ENCODE data around the gene YEATS2. TPM values are rescaled to one million over a fixed set of nuclear protein-coding genes. Genes with fewer than 3 reads are reported as not detected.
"Not testable (repeated sequence)": the region's sequence is repeated elsewhere in the genome, so short reads cannot be mapped to it uniquely, and the experiment has no call there.

YEATS2 gene
- total and polyA plus RNA-seq, 3 experiments from 2014 or later = 5.7 to 31.6 (median 30.5) TPM

DNA sequence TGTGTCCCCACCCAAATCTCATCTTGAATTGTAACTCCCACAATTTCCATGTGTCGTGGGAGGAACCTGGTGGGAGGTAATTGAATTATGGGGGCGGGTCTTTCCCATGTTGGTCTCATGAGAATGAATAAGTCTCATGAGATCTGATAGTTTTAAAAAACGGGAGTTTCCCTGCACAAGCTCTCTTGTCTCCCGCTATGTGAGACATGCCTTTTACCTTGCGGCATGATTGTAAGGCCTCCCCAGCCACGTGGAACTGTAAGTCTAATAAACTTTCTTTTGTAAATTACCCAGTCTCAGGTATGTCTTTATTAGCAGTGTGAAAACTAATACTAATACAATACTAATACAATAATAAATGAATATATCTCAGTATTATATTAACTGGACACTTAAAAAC, 9.9 kb upstream of the YEATS2 start:
- Mint-ChIP-seq H3K27me3 (no peaks in the 10 kb centered on the region), H3K27ac (no peak overlapping the region), H3K9me3 (no peaks in the 10 kb centered on the region), H3K4me3 (no peak overlapping the region), H3K36me3 (peaks cover 0 to 4% (median under 1%) of the 10 kb centered on the region in 3 donors), H3K4me1 (no peaks in the 10 kb centered on the region)
- no peak overlapping the region for H3K4me3 ChIP-seq (ENCODE audit: low read length)
- no peak overlapping the region for H3K27ac ChIP-seq (ENCODE audit: low read depth, low read length)
- CTCF ChIA-PET = interaction anchor here (1.5 kb wide), 1 partner anchor 79 kb away, joined by 4 read pairs; no protein-coding TSS in a partner anchor
- POLR2A ChIA-PET = no interaction called here
- H3K27me3 ChIP-seq (ENCODE audit: insufficient read depth, low read length, poor library complexity, severe bottlenecking) = no peaks in the 10 kb centered on the region
- no peak for DNase-seq
- no peaks in the 10 kb centered on the region for H3K9me3 ChIP-seq (ENCODE audit: low read length)
- H3K4me1 ChIP-seq (ENCODE audit: insufficient read depth, low read length) = no peaks in the 10 kb centered on the region
- H3K36me3 ChIP-seq (ENCODE audit: insufficient read depth, low read length) = no peaks in the 10 kb centered on the region

DNA sequence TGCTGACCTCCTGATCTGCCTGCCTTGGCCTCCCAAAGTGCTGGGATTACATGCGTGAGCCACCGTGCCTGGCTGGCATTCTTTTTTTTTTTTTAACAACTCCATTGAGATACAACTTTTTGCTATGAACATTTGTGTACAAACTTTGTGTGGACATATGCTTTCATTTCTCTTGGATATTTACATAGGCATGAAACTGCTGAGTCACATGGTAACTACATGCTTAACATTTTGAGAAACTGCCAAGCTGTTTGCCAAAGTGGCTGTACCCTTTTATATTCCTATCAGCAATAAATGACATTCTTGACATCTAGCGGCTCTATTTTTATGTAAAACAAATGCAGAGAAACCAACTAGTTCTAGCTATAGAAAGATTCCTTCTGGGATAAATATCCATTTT, 8.7 kb upstream of the YEATS2 start:
- ChIA-PET CTCF (no interaction called here), POLR2A (interaction anchor here (0.7 kb wide), 1 partner anchor 548 kb away, joined by 3 read pairs; no protein-coding TSS in a partner anchor)
- Mint-ChIP-seq H3K4me3 (no peak overlapping the region), H3K4me1 (no peaks in the 10 kb centered on the region), H3K27me3 (no peaks in the 10 kb centered on the region), H3K36me3 (peaks cover 0 to 4% (median 0%) of the 10 kb centered on the region in 3 donors), H3K9me3 (no peaks in the 10 kb centered on the region), H3K27ac (no peak overlapping the region)
- Histone ChIP-seq H3K27me3 (ENCODE audit: insufficient read depth, low read length, poor library complexity, severe bottlenecking) (no peaks in the 10 kb centered on the region), H3K36me3 (ENCODE audit: insufficient read depth, low read length) (no peaks in the 10 kb centered on the region), H3K4me1 (ENCODE audit: insufficient read depth, low read length) (no peaks in the 10 kb centered on the region), H3K4me3 (ENCODE audit: low read length) (no peak overlapping the region), H3K27ac (ENCODE audit: low read depth, low read length) (no peak overlapping the region), H3K9me3 (ENCODE audit: low read length) (no peaks in the 10 kb centered on the region)
- no peak for DNase-seq

DNA sequence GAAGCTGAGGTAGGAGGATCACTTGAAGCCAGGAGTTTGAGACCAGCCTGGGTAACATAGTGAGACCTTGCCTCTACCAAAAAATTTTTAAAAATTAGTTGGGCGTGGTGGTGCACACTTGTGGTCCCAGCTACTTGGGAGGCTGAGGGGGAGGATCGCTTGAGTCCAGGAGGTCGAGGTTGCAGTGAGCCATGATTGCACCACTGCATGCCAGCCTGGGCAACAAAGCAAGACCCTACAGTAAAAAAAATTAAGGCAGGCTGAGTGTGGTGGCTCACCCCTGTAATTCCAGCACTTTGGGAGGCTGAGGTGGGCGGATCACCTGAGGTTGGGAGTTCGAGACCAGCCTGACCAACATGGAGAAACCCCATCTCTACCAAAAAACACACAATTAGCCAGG, 8.0 kb upstream of the YEATS2 start:
- CTCF ChIA-PET; DNase-seq; H3K36me3 Mint-ChIP-seq; H3K9me3 Mint-ChIP-seq; H3K27ac Mint-ChIP-seq; H3K4me3 ChIP-seq (ENCODE audit: low read length); H3K9me3 ChIP-seq (ENCODE audit: low read length); POLR2A ChIA-PET; H3K27me3 Mint-ChIP-seq; H3K4me1 Mint-ChIP-seq; H3K4me1 ChIP-seq (ENCODE audit: insufficient read depth, low read length); H3K36me3 ChIP-seq (ENCODE audit: insufficient read depth, low read length); H3K27me3 ChIP-seq (ENCODE audit: insufficient read depth, low read length, poor library complexity, severe bottlenecking); H3K4me3 Mint-ChIP-seq; H3K27ac ChIP-seq (ENCODE audit: low read depth, low read length): not testable (repeated sequence)

DNA sequence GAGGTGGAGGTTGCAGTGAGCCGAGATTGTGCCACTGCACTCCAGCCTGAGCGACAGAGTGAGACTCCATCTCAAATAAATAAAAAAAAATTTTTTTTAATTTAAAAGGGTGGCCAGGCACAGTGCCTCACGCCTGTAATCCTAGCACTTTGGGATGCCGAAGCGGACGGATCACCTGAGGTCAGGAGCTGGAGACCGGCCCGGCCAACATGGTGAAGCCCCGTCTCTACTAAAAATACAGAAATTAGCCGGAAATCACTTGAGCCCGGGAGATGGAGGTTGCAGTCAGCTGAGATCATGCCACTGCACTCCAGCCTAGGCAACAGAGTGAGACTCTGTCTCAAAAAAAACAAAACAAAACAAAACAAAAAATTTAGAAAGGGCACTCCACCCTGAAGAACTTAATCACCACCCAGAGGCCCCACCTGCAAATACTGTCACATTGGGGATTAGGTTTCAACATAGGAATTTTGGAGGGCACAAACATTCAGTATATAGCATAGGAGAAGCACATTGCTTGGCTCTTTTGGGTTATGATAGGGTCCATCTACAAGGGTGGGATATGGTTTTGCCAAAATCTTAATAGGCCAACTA, 7.1 kb upstream of the YEATS2 start:
- no peak overlapping the region for H3K4me3 ChIP-seq (ENCODE audit: low read length)
- Mint-ChIP-seq H3K4me3 (no peak overlapping the region), H3K9me3 (no peaks in the 10 kb centered on the region), H3K36me3 (peaks cover 0 to 4% (median 0%) of the 10 kb centered on the region in 3 donors), H3K4me1 (no peaks in the 10 kb centered on the region), H3K27ac (no peak overlapping the region), H3K27me3 (peaks cover 0 to 3% of the 10 kb centered on the region in 2 donors)
- POLR2A ChIA-PET = no interaction called here
- no peak overlapping the region for H3K27ac ChIP-seq (ENCODE audit: low read depth, low read length)
- no peaks in the 10 kb centered on the region for H3K4me1 ChIP-seq (ENCODE audit: insufficient read depth, low read length)
- H3K36me3 ChIP-seq (ENCODE audit: insufficient read depth, low read length) = no peaks in the 10 kb centered on the region
- CTCF ChIA-PET = no interaction called here
- no peaks in the 10 kb centered on the region for H3K9me3 ChIP-seq (ENCODE audit: low read length)
- no peak for DNase-seq
- no peaks in the 10 kb centered on the region for H3K27me3 ChIP-seq (ENCODE audit: insufficient read depth, low read length, poor library complexity, severe bottlenecking)

DNA sequence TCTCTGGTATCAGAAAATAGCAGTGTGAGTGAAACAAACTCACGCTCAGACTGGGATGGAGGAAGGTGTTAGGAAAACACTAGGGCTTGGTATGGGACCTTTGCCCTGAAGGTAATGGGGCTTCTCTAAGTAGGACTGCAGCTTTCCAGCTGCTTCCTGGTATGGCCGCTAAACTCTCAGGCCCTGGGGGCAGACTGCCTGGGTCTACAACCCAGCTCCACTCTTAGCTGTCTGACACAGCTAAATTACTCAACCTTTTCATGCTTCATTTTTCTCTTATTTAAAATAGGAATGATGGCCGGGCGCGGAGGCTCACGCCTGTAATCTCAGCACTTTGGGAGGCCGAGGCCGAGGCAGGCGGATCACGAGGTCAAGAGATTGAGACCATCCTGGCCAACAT, 5.2 kb upstream of the YEATS2 start:
- no peaks in the 10 kb centered on the region for H3K9me3 Mint-ChIP-seq
- H3K27me3 Mint-ChIP-seq = peaks cover 0 to 3% of the 10 kb centered on the region in 2 donors
- Histone ChIP-seq H3K4me1 (ENCODE audit: insufficient read depth, low read length) (no peaks in the 10 kb centered on the region), H3K9me3 (ENCODE audit: low read length) (no peaks in the 10 kb centered on the region), H3K27ac (ENCODE audit: low read depth, low read length) (no peak overlapping the region), H3K27me3 (ENCODE audit: insufficient read depth, low read length, poor library complexity, severe bottlenecking) (no peaks in the 10 kb centered on the region), H3K4me3 (ENCODE audit: low read length) (no peak overlapping the region), H3K36me3 (ENCODE audit: insufficient read depth, low read length) (no peaks in the 10 kb centered on the region)
- no peak overlapping the region for H3K27ac Mint-ChIP-seq
- CTCF ChIA-PET = no interaction called here
- no peak for DNase-seq
- no peak overlapping the region for H3K4me3 Mint-ChIP-seq
- POLR2A ChIA-PET = no interaction called here
- H3K4me1 Mint-ChIP-seq = peaks cover 5 to 6% (median 6%) of the 10 kb centered on the region in 3 donors
- peaks cover 0 to 2% (median 0%) of the 10 kb centered on the region in 3 donors for H3K36me3 Mint-ChIP-seq

DNA sequence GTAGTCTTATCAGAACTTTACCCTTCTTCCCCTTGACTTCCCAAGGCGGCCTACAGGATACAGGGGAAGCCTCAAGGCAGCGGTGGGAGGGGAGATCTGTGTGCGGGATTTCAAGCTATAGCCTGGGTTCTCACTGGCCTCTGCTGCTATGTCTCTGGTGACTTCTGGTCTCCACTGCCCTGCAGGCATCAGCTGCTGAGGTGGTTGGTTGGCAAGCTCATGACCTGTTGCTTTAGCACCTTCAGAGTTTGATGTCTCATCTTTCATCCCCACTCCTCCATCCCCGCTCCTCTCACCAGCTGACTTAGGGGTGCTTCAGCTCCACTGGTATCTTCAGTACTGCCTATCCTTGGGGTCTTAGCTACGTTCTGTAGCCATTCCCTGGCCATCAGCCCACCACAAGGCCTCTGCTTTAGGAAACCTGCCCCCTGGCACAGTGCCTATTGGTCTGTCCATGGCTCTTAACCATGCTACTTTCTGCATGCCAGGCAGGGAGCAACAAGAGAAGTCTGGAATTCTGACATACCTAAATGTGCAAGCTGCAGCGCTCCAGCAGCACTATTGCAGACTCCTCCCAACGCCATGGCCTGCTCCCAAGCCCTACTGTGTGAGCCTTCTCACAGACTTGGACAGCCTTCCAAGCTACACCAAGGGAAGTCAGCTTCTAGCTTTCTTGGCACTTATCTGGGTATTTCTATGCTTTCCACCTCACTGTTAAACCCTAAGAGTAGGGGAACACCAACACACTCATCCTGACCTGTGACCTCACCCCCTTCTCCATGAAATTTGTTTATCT, 1.8 kb upstream of the YEATS2 start:
- H3K9me3 ChIP-seq (ENCODE audit: low read length) = no peaks in the 10 kb centered on the region
- H3K9me3 Mint-ChIP-seq = no peaks in the 10 kb centered on the region
- peaks cover 29 to 32% (median 31%) of the 10 kb centered on the region in 3 donors for H3K4me1 Mint-ChIP-seq
- ChIA-PET CTCF (interaction anchor here (0.7 to 2.1 kb wide), 4 partner anchors 10 to 1022 kb away, joined by 3 to 4 read pairs (median 4); no protein-coding TSS in a partner anchor), POLR2A (interaction anchor here (0.6 to 0.7 kb wide), 2 partner anchors 56 to 337 kb away, joined by 3 read pairs; no protein-coding TSS in a partner anchor)
- no peak overlapping the region for H3K4me3 ChIP-seq (ENCODE audit: low read length)
- no peak overlapping the region for H3K27ac ChIP-seq (ENCODE audit: low read depth, low read length)
- DNase-seq = no peak
- H3K27me3 Mint-ChIP-seq = peaks cover 0 to 3% of the 10 kb centered on the region in 2 donors
- H3K27me3 ChIP-seq (ENCODE audit: insufficient read depth, low read length, poor library complexity, severe bottlenecking) = no peaks in the 10 kb centered on the region
- peak overlapping the region in 6 of 7 donors; percentile 4 to 83 (median 22) for H3K4me3 Mint-ChIP-seq
- H3K4me1 ChIP-seq (ENCODE audit: insufficient read depth, low read length) = peaks cover 18% of the 10 kb centered on the region
- no peaks in the 10 kb centered on the region for H3K36me3 ChIP-seq (ENCODE audit: insufficient read depth, low read length)
- peak overlapping the region in 2 of 8 donors; percentile 16 to 60 for H3K27ac Mint-ChIP-seq
- H3K36me3 Mint-ChIP-seq = peaks cover 0 to 5% (median 1%) of the 10 kb centered on the region in 3 donors

DNA sequence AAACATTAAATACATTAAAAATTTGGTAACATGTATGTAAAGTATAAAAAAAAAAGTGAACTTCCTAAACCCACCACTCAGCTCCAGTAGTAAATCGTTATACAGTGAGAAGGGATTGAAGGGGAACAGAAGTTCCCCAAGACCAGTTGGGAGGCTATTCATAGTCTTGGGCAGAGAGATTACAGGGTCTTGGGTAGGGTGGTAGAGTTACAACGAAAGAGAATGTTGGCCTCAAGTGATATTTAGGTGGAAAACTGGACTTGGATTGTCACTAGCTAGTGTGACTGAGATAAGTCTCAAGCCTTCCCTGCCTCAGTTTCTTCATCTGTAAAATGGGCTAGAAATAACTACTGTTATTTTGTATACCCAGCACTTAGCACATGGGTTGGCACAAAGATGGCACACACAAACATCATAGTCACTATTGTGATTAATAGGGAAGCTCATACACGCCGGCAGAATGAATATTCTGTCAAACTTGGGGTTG, 431 bp upstream of the YEATS2 start:
- Histone ChIP-seq H3K27ac (ENCODE audit: low read depth, low read length) (peak overlapping the region; percentile 84), H3K27me3 (ENCODE audit: insufficient read depth, low read length, poor library complexity, severe bottlenecking) (no peaks in the 10 kb centered on the region), H3K9me3 (ENCODE audit: low read length) (no peaks in the 10 kb centered on the region), H3K36me3 (ENCODE audit: insufficient read depth, low read length) (no peaks in the 10 kb centered on the region), H3K4me3 (ENCODE audit: low read length) (peak overlapping the region; percentile 64), H3K4me1 (ENCODE audit: insufficient read depth, low read length) (peaks cover 18% of the 10 kb centered on the region)
- Mint-ChIP-seq H3K27me3 (peaks cover 0 to 3% of the 10 kb centered on the region in 2 donors), H3K4me3 (peak overlapping the region; percentile 76 to 99 (median 89)), H3K36me3 (peaks cover 0 to 10% (median 1%) of the 10 kb centered on the region in 3 donors), H3K9me3 (no peaks in the 10 kb centered on the region), H3K4me1 (peaks cover 34 to 44% (median 39%) of the 10 kb centered on the region in 3 donors), H3K27ac (peak overlapping the region; percentile 56 to 94 (median 76))
- no peak for DNase-seq
- CTCF ChIA-PET = interaction anchor here (0.6 to 2.1 kb wide), 6 partner anchors 11 to 70 kb away, joined by 3 to 4 read pairs (median 3); no protein-coding TSS in a partner anchor
- POLR2A ChIA-PET = interaction anchor here (0.6 to 2.1 kb wide), 5 partner anchors 9 to 598 kb away, joined by 3 to 39 read pairs (median 6); partner anchors contain the start of genes KLHL24 and MCCC1

All from CD8-positive, alpha-beta memory T cell (primary cell).